Endothelial cell of hepatic sinusoid (primary cell): ENCODE results near the gene OR2H1.
"Not testable (repeated sequence)": the region's sequence is repeated elsewhere in the genome, so short reads cannot be mapped to it uniquely, and the experiment has no call there.

Experiments used
- in situ Hi-C: cut with HindIII; loops from 2 replicates; pipeline ENCODE4 v1.10.0; 2017; ENCODE audit warnings: low sequenced_read_pairs

OR2H1 gene

GRCh38 chr6:29456971-29457370 is at the start of gene OR2H1, which contains the start of gene OR11A1:
Gene OR2H1 (plus strand): TSS chr6:29457155. CDS start chr6:29461770, 4,615 bp downstream.
Gene OR11A1 (minus strand): TSS chr6:29457071. CDS start chr6:29427641, 29,430 bp downstream.
- in situ Hi-C loops: no loop called here

- in situ Hi-C loops: no loop called here
These were observed 42.4 kb upstream of the OR2H1 start, which contains the start of gene OR12D1 for GRCh38 chr6:29414588-29414987. Gene OR12D1 (plus strand): TSS chr6:29414928.

- in situ Hi-C loops: no loop called here
These were observed 37.4 kb upstream of the OR2H1 start for GRCh38 chr6:29419516-29419915.

GRCh38 chr6:29424168-29424567 is 32.8 kb upstream of the OR2H1 start:
- in situ Hi-C loops: no loop called here

GRCh38 chr6:29424575-29424974 is 32.4 kb upstream of the OR2H1 start:
- in situ Hi-C loops: no loop called here

GRCh38 chr6:29425075-29425474 is 31.9 kb upstream of the OR2H1 start:
- in situ Hi-C loops: no loop called here

GRCh38 chr6:29426654-29427053 is 30.3 kb upstream of the OR2H1 start:
- in situ Hi-C loops: no loop called here

GRCh38 chr6:29436730-29437129 is 20.2 kb upstream of the OR2H1 start:
- in situ Hi-C loops: not testable (repeated sequence)

GRCh38 chr6:29439006-29439405 is 17.9 kb upstream of the OR2H1 start, which contains the start of gene OR10C1:
Gene OR10C1 (plus strand): TSS chr6:29439306. CDS start chr6:29440016, 710 bp downstream.
- in situ Hi-C loops: no loop called here

GRCh38 chr6:29442719-29443118 is 14.2 kb upstream of the OR2H1 start:
- in situ Hi-C loops: no loop called here

- in situ Hi-C loops: not testable (repeated sequence)
These were observed 12.9 kb upstream of the OR2H1 start for GRCh38 chr6:29444031-29444430.

- in situ Hi-C loops: no loop called here
These were observed 9.3 kb upstream of the OR2H1 start for GRCh38 chr6:29447670-29448069.

- in situ Hi-C loops: no loop called here
These were observed 5.3 kb upstream of the OR2H1 start for GRCh38 chr6:29451471-29452193.

- in situ Hi-C loops: no loop called here
These were observed 4.3 kb downstream of the OR2H1 start for GRCh38 chr6:29461021-29461814.

- in situ Hi-C loops: no loop called here
These were observed 5.1 kb downstream of the OR2H1 start for GRCh38 chr6:29462022-29462421.

- in situ Hi-C loops: no loop called here
These were observed 8.3 kb downstream of the OR2H1 start for GRCh38 chr6:29465279-29465678.

GRCh38 chr6:29465801-29466200 is 8.8 kb downstream of the OR2H1 start:
- in situ Hi-C loops: no loop called here

GRCh38 chr6:29466241-29466640 is 9.3 kb downstream of the OR2H1 start:
- in situ Hi-C loops: no loop called here

GRCh38 chr6:29474996-29475395 is 18.0 kb downstream of the OR2H1 start:
- in situ Hi-C loops: loop anchor here (5.0 kb wide), 1 partner anchor 37 kb away; no protein-coding TSS in a partner anchor

- in situ Hi-C loops: loop anchor here (5.0 kb wide), 1 partner anchor 34 kb away; no protein-coding TSS in a partner anchor
These were observed 21.0 kb downstream of the OR2H1 start for GRCh38 chr6:29477923-29478450.

GRCh38 chr6:29478740-29479139 is 21.8 kb downstream of the OR2H1 start:
- in situ Hi-C loops: loop anchor here (5.0 kb wide), 1 partner anchor 34 kb away; no protein-coding TSS in a partner anchor
